NCI-H774 (cell line): Measurements from ENCODE around the gene POU4F1.
"Not testable (repeated sequence)": the region's sequence is repeated elsewhere in the genome, so short reads cannot be mapped to it uniquely, and the experiment has no call there.

Source experiments
- DNase-seq: peaks from one replicate; lab custom pipeline; 2025; lab: John Stamatoyannopoulos, UW

Gene POU4F1

GRCh38 chr13:78603240-78603957, at the start of gene POU4F1:
Gene POU4F1, minus strand, starts transcription at chr13:78603552. Its CDS starts 226 bp downstream, at chr13:78603326.
- DNase-seq: peak; percentile 68

GRCh38 chr13:78652651-78653050, 49.3 kb upstream of the POU4F1 start:
- no peak for DNase-seq

DNA sequence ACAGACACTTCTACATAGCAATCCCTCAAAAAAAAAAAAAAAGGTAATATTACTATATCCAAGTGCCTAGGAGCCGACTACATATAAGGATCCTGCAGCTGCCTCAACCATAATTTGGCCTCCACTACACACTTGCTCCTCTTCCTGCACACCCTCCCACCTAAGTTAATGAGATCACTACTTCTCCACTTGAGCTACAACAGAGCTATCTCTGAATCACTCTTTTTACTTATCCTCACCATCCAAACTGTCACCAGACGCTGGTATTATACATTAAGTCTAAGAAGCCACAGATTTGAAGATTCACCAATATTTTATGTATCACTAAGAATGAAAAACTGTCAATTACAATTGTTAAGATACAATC, 47.3 kb upstream of the POU4F1 start:
- no peak for DNase-seq

DNA sequence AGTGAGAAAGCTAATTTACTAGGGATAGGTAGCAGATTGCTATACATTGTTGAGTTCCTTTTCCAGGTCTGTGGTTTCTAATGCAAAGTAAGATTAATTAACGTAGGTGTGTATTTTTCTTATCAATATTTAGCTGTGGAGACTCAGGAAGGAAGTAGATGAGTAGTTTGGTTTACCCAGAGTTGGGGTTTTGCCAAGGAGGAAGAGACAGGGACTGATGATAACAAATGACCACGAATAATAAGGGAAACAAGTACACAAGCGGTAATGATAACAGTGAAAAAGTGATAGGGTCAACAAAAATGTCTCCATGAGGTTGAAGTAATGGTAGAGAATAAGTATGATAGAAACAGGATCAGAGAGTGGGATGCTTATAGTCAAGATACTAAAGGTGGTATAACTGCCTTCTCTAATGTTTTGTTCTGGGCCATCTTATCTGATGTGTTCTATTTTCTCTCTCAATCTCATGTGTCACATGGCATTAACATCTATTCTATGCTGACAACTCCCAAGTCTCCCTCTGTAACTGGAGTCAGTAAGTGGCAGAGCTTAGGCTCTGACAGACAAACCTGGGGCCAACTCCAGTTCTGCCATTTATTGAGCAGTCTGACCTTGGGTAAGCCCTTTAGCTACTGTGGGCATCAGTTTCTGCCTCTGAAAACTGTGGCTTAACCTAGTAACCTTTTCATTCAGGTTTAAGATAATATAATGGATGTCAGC, 46.8 kb upstream of the POU4F1 start:
- no peak for DNase-seq

- not testable (repeated sequence) for DNase-seq
These were observed 43.8 kb upstream of the POU4F1 start for GRCh38 chr13:78647109-78647678.

- DNase-seq: no peak
These were observed 34.9 kb upstream of the POU4F1 start for GRCh38 chr13:78638216-78638615.

- no peak for DNase-seq
These were observed 33.1 kb upstream of the POU4F1 start for GRCh38 chr13:78636495-78636894.

DNA sequence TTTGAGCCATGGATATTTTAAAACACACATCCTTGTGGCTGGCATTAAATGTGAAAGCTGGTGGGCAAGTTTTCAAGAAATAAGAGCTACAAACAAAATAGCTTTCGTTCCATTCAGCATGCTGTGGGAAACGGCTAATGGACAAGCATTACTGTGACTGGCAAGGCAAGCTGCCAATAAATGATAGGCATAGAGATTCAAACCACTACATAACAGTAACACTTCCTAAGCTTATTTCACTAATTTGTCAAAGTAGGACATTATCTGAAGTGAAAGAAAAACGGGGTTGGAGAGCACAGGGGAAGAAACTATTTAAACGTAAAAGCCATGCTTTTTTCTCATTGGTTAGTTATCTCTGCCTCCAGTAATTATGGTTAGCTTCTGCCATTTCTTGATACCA, 29.6 kb upstream of the POU4F1 start:
- no peak for DNase-seq

DNA sequence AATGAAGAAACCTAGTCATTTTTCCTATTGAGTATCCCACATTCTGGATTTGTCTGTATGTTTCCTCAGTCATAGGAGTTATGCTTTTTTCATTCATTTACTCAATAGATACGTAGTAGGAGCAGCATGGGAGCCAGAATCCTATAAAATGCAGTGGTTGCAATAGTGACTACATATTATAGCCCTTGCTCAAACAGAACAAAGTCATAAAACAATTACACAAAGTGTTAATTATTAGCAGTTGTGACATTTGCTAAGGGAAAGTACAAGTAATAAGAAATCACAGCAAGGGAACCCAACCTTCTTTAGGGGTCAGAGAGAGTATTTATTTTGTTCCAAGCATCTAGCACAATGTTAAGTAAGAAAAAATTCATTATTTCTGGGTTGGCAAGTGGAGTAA, 27.7 kb upstream of the POU4F1 start:
- DNase-seq: no peak

- DNase-seq: no peak
These were observed 27.2 kb upstream of the POU4F1 start for GRCh38 chr13:78630511-78630910.

DNA sequence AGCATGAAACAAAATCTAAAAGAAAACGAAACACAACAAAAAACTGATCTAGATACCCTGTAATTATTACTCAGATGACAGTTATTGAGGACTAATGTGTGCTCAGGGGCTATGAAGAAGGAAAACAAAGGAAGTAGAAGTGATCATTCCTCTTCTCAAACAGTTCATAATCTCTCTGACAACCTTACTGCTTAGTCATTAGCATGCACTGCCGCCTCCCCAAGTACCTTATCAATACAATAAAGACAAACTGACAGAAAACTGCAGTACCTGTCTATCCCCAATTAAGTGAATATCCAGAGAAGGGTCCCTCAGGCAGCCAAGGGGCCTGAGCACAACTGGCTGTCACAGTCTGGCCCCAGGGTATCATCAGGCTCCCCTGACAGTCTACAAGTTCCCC, 22.0 kb upstream of the POU4F1 start:
- DNase-seq: no peak

- DNase-seq: no peak
These were observed 19.8 kb upstream of the POU4F1 start for GRCh38 chr13:78623132-78623531.

- no peak for DNase-seq
These were observed 17.7 kb upstream of the POU4F1 start for GRCh38 chr13:78620936-78621470.

GRCh38 chr13:78618411-78618810, 15.1 kb upstream of the POU4F1 start:
- DNase-seq: no peak

- no peak for DNase-seq
These were observed 7.7 kb upstream of the POU4F1 start for GRCh38 chr13:78611040-78611439.

DNA sequence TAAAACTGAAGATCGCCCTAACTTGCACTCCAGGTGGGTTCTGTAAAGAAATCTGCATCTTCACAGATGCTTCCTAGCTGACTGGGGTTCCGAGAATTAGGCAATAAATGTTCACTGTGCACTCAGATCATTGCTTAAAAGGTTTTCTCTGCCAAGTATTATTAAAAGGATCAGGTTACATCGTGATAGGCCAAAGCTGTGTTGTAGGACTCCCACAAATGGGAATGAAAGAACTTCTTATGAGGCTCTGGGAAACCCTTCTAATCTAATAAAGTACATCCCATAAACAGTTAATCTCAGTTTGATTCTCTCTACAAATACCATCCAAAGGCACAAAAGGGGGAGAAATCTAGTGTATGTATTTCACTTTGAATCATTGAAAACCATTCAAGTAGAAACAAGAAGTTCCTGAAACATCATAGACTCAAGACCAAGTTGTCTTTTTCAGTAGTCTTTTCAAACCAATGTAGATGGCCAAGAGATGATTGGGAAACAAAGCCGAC, 7.1 kb upstream of the POU4F1 start:
- DNase-seq: no peak

- DNase-seq: no peak
These were observed 6.3 kb upstream of the POU4F1 start for GRCh38 chr13:78609464-78610205.

DNA sequence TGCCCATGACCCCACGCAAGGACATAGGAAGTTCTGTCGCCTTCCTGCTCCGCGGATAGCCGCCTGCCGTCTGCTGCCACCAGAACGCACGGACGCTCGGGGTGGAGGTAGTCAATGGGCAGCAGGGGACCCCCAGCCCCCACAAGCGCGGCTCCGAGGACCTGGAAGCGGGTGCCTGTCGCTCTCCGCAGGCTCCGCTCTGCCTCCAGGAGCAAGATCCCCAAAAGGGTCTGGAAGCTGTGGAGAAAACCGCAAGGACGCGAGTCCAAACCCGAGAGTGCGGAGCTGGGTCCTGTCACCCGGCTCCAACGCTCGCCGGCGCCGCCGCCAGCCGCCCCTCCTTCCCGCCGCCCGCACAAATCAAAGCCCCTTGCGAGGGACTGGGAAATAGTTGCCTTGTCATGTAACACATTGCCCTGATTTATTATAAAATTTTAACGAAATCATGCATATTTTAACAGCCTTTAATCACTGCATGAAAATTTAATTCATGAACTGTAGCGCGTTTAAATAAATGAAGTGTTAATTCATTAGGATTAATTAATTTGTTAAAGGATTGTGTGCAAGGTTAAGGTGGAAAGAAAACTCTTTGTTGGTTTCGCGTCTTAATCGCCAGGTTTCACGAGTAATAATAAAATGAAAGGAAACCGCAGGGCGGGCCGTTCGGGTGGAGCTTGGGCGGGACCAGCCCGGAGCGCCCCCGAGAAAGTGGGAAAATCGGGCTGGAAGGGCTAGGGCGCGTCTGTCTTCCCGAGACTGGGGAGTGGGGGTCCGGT, 5.5 kb upstream of the POU4F1 start:
- no peak for DNase-seq

DNA sequence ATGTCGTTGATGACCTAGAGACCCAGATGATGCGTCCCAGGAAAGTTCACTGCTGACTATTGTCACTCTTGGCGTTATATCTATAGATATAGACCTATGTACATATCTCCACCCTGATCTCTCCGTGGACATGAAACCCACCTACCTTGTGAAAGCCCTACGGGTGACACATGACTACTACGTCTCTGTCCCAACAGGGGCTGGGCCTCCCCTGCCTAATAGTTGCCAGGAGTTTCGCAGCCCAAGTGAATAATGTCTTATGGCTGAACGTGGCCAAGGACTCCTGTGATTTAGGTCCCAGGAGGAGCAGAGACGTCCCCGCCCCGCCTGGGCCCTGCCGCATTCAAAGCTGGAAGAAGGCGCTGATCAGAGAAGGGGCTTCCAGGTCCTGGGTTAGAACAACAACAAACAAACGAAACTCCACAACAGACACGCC, 4.9 kb upstream of the POU4F1 start:
- DNase-seq: no peak

DNA sequence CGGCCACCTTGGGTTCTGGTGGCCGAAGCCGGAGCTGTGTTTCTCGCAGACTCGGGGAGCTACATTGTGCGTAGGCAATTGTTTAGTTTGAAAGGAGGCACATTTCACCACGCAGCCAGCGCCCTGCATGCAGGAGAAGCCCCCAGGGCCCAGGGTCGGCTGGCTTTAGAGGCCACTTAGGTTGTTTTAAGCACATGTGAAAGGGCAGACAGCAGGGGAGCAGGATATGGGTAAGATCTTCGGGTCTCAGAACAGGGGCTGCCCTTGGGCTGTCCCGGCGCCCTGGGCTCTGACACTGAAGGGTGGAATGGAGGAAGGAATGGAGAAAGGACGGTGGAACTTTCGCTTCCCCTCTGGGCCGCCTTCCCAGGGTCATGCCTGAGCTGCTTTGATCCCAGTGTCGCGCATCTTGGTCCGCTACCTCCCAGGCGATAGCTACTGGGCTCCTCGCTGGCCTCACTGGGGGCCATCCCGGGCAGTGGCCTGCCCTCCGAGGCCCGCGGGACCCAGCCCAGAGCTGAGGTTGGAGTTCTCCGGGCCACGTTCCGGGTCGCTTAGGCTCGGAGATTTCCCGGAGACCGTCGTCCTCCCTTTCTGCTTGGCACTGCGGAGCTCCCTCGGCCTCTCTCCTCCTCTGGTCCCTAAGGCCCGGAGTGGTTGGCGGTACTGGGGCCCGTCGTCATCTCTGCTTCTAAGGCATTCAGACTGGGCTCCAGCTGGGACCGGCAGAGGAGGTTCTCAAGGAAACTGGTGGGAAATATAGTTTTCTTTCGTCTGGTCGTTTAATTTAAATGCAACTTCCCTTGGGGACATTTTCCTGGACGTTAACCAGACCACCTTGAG, 4.3 kb upstream of the POU4F1 start:
- DNase-seq: no peak
